Sigmoid colon (tissue), 7 donors: Measurements from ENCODE around the gene RFC1. TPM values are rescaled to one million over a fixed set of nuclear protein-coding genes. Genes with fewer than 3 reads are reported as not detected.

ENCODE experiments used
- DNase-seq: peaks from one replicate; pipeline ENCODE4 v3.0.0-alpha.2; 2019
- H3K27ac ChIP-seq, 4 donors: fragments of 200-600 bp; sonication (generic); one replicate each; pipeline ENCODE4 v1.5.1; 2016 to 2019; ENCODE audit warnings: mild to moderate bottlenecking in 1 of 4
- H3K27me3 ChIP-seq, 3 donors: fragments of 200-600 bp; sonication (generic); one replicate each; pipeline ENCODE4 v1.5.1; 2019; ENCODE audit warnings: mild to moderate bottlenecking in 1 of 3
- H3K36me3 ChIP-seq, 4 donors: fragments of 200-600 bp; sonication (generic); one replicate each; pipeline ENCODE4 v1.5.1; 2016 to 2019
- H3K4me1 ChIP-seq, 4 donors: fragments of 200-600 bp; sonication (generic); one replicate each; pipeline ENCODE4 v1.5.1; 2017 to 2019
- H3K4me3 ChIP-seq, 4 donors: fragments of 200-600 bp; sonication (generic); one replicate each; pipeline ENCODE4 v1.5.1; 2017 to 2019; ENCODE audit warnings: mild to moderate bottlenecking in 2 of 4, moderate library complexity in 1 of 4
- H3K9me3 ChIP-seq, 4 donors: fragments of 200-600 bp in 3 of 4; sonication (generic) in 3 of 4; one replicate each; pipeline versions ENCODE4 v1.5.1 to v1.6.1; 2013 to 2019
- CTCF ChIP-seq, 4 experiments: fragments of 450-650 bp in 3 of 4; fragments of 200-600 bp in 1 of 4; IDR thresholded peaks; one replicate each; pipeline ENCODE4 v1.5.1; 2016 to 2019; ENCODE audit warnings: antibody characterized with exemption in 4 of 4, mild to moderate bottlenecking in 3 of 4, moderate library complexity in 2 of 4
- EP300 ChIP-seq, 4 donors: sonication (generic); formaldehyde crosslinking; IDR thresholded peaks; one replicate each; pipeline ENCODE4 v1.6.1; 2017; ENCODE audit warnings: antibody characterized with exemption in 4 of 4
- POLR2A ChIP-seq, 2 donors: fragments of 450-650 bp; IDR thresholded peaks; one replicate each; pipeline ENCODE4 v1.6.1; 2016; ENCODE audit warnings: antibody characterized with exemption in 2 of 2, mild to moderate bottlenecking in 2 of 2, moderate library complexity in 2 of 2
- POLR2AphosphoS5 ChIP-seq, 4 donors: sonication (generic); formaldehyde crosslinking; IDR thresholded peaks; one replicate each; pipeline ENCODE4 v1.6.1; 2017; ENCODE audit warnings: antibody characterized with exemption in 4 of 4
- WGBS, 2 donors: extraction: QIAGEN DNeasy Blood & Tissue Kit; methylation state at CpG; one replicate each; pipeline ENCODE4 v1.1.7; 2013; 5-methylcytosine and 5-hydroxymethylcytosine counted together
- intact Hi-C: fragments of 100-400 bp; cut with DNase I; formaldehyde crosslinking; loops from one replicate; pipeline ENCODE4 v1.15.1; 2023
- polyA plus RNA-seq, 3 donors: library from polyadenylated mRNA; stranded (reverse); fragments of 200-250 nt; gene quantifications; one replicate each; pipeline ENCODE4 v1.2.3, GENCODE V29; 2013
- total RNA-seq, 4 donors: library from RNA; depleted of rRNA; stranded (reverse); fragments of >200 nt; gene quantifications; one replicate each; pipeline ENCODE4 v1.1.0, GENCODE V29; 2016
- donor health status: healthy with polysubstance abuse.
- donor health status: Bipolar disorder and iron deficiency.
- donor health status: healthy.

The RFC1 gene
- total and polyA plus RNA-seq, 7 donors: 10.2 to 46.6 (median 30.2) TPM

GRCh38 chr4:39346856-39347519, 19.2 kb downstream of the RFC1 start:
- WGBS, 2 donors: 86 to 87% methylated on average over 3 of the region's 3 CpGs
- H3K4me3 ChIP-seq: no peak overlapping the region
- H3K27me3 ChIP-seq: no peaks in the 10 kb centered on the region
- intact Hi-C loops: no loop called here
- H3K27ac ChIP-seq: no peak overlapping the region
- peaks cover 0 to 3% (median 0%) of the 10 kb centered on the region in 4 donors for H3K4me1 ChIP-seq
- no peaks in the 10 kb centered on the region for H3K9me3 ChIP-seq
- peaks cover 0 to 32% (median 5%) of the 10 kb centered on the region in 4 donors for H3K36me3 ChIP-seq
- no peak for DNase-seq
- no peak for TF ChIP-seq POLR2A (IDR thresholded peaks at IDR 0.05)
- no peak for TF ChIP-seq POLR2AphosphoS5 (IDR thresholded peaks at IDR 0.05)
- TF ChIP-seq EP300 (IDR thresholded peaks at IDR 0.05): no peak
- no peak for TF ChIP-seq CTCF (IDR thresholded peaks at IDR 0.05)

- WGBS, 2 donors: 97% methylated on average over 7 of the region's 7 CpGs
- Histone ChIP-seq H3K9me3 (no peaks in the 10 kb centered on the region), H3K27me3 (no peaks in the 10 kb centered on the region), H3K4me1 (no peaks in the 10 kb centered on the region), H3K36me3 (peaks cover 0 to 27% (median 0%) of the 10 kb centered on the region in 4 donors), H3K4me3 (no peak overlapping the region), H3K27ac (no peak overlapping the region)
- no peak for DNase-seq
- intact Hi-C loops: no loop called here
- TF ChIP-seq EP300 (IDR thresholded peaks at IDR 0.05): no peak
- no peak for TF ChIP-seq POLR2A (IDR thresholded peaks at IDR 0.05)
- TF ChIP-seq CTCF (IDR thresholded peaks at IDR 0.05): no peak
- TF ChIP-seq POLR2AphosphoS5 (IDR thresholded peaks at IDR 0.05): no peak
These were observed 23.4 kb downstream of the RFC1 start for GRCh38 chr4:39342731-39343130.

- no peak overlapping the region for H3K27ac ChIP-seq
- TF ChIP-seq POLR2A (IDR thresholded peaks at IDR 0.05) (no peak), POLR2AphosphoS5 (IDR thresholded peaks at IDR 0.05) (no peak), EP300 (IDR thresholded peaks at IDR 0.05) (no peak), CTCF (IDR thresholded peaks at IDR 0.05) (no peak)
- intact Hi-C loops: no loop called here
- DNase-seq: no peak
- peaks cover 0 to 27% (median 0%) of the 10 kb centered on the region in 4 donors for H3K36me3 ChIP-seq
- H3K9me3 ChIP-seq: no peaks in the 10 kb centered on the region
- H3K4me1 ChIP-seq: peaks cover 0 to under 1% (median 0%) of the 10 kb centered on the region in 4 donors
- no peak overlapping the region for H3K4me3 ChIP-seq
- 61 to 78% methylated on average over 8 of the region's 8 CpGs for WGBS, 2 donors
- no peaks in the 10 kb centered on the region for H3K27me3 ChIP-seq
These were observed 25.0 kb downstream of the RFC1 start for GRCh38 chr4:39341075-39341725.

- H3K27ac ChIP-seq: no peak overlapping the region
- H3K27me3 ChIP-seq: no peaks in the 10 kb centered on the region
- H3K4me1 ChIP-seq: peaks cover 0 to 9% (median 0%) of the 10 kb centered on the region in 4 donors
- intact Hi-C loops: no loop called here
- TF ChIP-seq POLR2AphosphoS5 (IDR thresholded peaks at IDR 0.05) (no peak), POLR2A (IDR thresholded peaks at IDR 0.05) (no peak), CTCF (IDR thresholded peaks at IDR 0.05) (no peak), EP300 (IDR thresholded peaks at IDR 0.05) (no peak)
- DNase-seq: no peak
- H3K36me3 ChIP-seq: peaks cover 0 to 24% (median 0%) of the 10 kb centered on the region in 4 donors
- WGBS, 2 donors: 96 to 97% methylated on average over 2 of the region's 2 CpGs
- no peak overlapping the region for H3K4me3 ChIP-seq
- H3K9me3 ChIP-seq: no peaks in the 10 kb centered on the region
These were observed 26.2 kb downstream of the RFC1 start for GRCh38 chr4:39339968-39340367.
